ENCODE measurements around the gene BRAF. TPM values are rescaled to one million over a fixed set of nuclear protein-coding genes. Genes with fewer than 3 reads are reported as not detected.
"Not testable (repeated sequence)": the region's sequence is repeated elsewhere in the genome, so short reads cannot be mapped to it uniquely, and the experiment has no call there.

The BRAF gene
- polyA plus RNA-seq, 3 donors = 22.5 to 26.3 (median 22.9) TPM

DNA sequence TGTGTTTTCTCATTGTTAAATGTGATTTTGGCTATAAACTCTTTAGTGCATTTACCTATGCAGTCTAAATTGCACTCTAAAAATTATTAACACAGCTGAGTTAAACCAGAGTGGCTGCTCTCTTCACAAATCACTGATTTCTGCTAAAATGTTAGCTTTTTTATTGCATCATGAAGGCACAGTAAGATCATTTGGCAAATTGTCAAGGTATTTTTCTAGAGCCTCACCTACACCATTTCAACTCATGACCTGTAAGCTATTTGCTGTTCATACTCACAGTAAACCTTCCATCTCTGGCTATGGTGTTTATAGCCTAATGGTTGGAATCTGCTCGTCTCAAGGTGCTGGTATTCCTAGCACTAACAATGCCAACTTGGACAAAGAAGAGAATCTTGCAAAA lies 202.5 kb downstream of the BRAF start:
- DNase-seq (ENCODE audit: low read depth in 3 of 3, low spot score in 2 of 3) = no peak

GRCh38 chr7:140719721-140720120 lies 205.0 kb downstream of the BRAF start:
- no peak for DNase-seq (ENCODE audit: low read depth in 3 of 3, low spot score in 2 of 3)

DNA sequence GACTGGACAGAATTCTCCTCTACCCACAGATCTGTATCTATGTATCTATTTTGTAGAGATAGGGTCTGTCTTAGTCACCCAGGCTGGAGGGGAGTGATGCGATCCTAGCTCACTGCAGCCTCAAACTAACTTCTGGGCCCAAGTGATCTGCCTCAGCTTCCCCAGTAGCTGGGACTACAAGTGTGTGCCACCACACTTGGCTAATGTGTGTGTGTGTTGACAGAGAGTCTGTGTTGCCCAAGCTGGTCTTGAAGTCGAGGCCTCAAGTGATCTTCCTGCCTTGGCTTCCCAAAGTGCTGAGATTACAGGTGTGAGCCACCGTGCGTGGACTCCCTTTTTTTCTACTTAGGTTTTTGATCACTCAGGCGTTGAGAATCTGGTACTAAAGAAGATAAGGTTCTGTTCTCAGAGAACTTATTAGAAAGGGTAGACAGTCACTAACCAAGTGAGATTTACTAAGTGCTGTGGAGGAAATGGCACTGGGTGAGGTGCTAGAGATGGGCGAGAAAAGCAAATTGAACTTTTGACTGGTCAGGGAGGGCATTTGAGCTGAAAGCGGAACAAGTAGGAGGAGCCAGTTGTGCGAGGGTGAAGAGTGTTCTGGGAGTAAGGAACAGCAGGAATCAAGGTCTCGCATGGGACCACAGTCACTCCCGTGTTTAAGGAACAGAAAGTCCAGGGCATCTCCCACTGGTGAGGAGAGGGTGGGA lies 210.2 kb downstream of the BRAF start:
- no peak for DNase-seq (ENCODE audit: low read depth in 3 of 3, low spot score in 2 of 3)

- not testable (repeated sequence) for DNase-seq (ENCODE audit: low read depth in 3 of 3, low spot score in 2 of 3)
Measured at GRCh38 chr7:140712392-140712791, 212.3 kb downstream of the BRAF start.

DNA sequence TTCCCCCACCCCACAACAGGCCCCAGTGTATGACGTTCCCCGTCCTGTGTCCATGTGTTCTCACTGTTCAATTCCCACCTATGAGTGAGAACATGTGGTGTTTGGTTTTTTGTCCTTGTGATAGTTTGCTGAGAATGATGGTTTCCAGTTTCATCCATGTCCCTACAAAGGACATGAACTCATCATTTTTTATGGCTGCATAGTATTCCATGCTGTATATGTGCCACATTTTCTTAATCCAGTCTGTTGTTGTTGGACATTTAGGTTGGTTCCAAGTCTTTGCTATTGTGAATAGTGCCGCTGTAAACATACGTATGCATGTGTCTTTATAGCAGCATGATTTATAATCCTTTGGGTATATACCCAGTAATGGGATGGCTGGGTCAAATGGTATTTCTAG lies 216.0 kb downstream of the BRAF start:
- not testable (repeated sequence) for DNase-seq (ENCODE audit: low read depth in 3 of 3, low spot score in 2 of 3)

DNA sequence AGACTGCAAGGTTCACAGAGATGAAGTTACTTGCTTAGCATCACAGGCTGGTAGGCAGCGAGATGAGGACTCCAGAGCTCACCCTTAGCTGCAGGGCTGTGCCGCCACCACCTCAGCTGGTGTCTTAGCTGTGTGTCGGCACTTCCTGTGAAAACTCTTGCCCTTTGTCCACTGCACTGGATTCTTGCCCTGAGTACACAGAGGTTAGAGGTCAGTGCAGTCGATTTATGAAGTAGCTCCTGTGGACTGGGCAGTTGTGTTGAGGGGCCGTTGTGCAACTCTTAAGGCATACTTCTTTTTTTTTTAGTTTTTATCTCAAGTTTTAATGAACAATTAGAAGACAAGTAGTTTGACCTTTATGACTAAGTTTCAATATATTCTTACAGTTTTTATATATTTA lies 217.6 kb downstream of the BRAF start:
- DNase-seq (ENCODE audit: low read depth in 3 of 3, low spot score in 2 of 3) = no peak

- DNase-seq (ENCODE audit: low read depth in 3 of 3, low spot score in 2 of 3) = no peak
Measured at GRCh38 chr7:140704205-140704604, 220.5 kb downstream of the BRAF start.

- DNase-seq (ENCODE audit: low read depth in 3 of 3, low spot score in 2 of 3) = no peak
Measured at GRCh38 chr7:140702774-140703173, 222.0 kb downstream of the BRAF start.

DNA sequence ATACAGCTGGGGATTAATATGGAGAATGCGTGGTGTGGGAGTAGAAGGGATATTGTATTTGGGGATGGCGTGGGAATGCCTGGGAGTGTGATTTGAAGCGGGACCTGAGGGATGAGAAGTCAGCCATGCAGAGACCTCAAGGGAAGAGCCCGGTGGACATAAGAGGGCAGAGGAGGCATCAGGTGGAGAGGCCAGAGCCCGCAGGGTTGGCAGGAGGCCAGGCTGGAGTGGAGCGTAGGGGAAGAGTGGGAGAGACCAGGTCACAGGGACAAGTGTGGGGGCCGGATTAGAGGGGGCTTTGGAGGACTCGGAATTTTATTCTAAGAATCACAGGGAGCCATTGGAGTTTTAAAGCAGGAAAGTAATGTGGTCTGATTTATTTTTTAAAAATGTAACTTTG lies 226.3 kb downstream of the BRAF start:
- DNase-seq (ENCODE audit: low read depth in 3 of 3, low spot score in 2 of 3) = no peak

DNA sequence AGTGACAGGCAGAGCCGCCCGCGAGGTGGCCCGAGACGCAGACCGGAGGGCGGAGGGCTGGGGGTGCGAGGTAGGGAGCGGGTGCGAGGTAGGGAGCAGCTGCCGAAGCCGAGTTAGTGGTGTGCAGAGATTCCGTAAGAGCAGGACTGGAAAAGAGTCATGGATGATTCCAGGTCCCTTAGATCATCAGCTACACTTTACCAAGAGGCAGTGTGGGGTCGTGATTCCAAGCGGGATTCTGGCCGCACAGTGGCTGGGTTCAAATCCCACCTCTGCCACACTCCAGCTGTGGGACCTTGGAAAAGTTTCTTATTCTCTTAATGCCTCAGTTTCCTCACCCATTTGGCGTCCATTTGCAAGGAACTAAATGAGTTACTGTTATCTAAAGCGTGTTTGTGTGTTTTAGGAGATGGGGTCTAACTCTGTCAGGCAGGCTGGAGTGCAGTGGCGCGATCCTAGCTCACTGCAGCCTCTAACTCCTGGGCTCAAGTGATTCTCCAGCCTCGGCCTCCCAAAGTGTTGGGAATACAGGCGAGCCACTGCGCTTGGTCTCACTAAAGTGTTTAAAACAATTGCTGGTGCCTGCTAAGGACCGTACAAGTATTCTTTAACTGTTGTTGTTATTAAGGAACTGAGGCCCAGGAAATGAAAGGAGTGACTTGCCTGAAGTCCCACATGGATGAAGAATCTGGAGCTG lies 227.1 kb downstream of the BRAF start:
- DNase-seq (ENCODE audit: low read depth in 3 of 3, low spot score in 2 of 3) = no peak

DNA sequence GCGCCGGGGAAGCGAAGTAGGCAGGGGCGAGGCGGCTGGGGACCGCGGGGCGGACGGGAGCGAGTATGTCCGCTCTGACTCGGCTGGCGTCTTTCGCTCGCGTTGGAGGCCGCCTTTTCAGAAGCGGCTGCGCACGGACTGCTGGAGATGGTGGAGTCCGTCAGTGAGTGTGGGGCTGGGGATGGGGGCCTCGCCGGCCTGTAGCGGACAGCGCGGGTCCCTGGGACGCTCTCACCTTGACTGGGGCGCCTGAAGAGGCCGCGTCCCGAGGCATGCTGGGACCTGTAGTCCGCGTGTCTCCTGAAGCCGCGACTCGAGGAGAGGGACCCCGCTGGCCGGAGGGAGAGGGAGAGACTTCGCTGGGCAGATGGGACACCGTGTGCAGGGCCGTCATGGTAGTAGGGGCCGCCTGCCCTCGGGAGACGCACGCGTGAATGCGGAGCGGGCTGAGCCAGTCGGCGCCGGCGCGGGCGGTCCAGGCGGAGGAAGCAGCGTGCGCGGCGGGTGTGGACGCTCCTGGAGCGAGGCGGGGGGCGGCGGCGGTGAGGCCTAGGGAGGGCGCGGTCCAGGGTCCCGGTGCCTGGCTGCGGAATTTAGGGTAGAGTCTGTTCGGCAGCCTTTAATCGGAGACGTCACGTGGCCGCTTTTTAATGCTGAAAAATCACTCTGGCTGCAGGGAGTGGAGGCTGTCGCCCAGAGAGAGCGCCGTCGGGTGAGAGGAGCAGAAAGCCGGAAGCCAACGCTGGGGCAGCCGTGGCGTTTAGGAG lies 227.9 kb downstream of the BRAF start, which contains the start of gene NDUFB2:
NDUFB2 (plus strand) TSS at position 29 of the 767 bp plus-strand sequence; CDS start at position 66, 37 bp downstream.
- DNase-seq (ENCODE audit: low read depth in 3 of 3, low spot score in 2 of 3) = peak; percentile 82 to 87 (median 83)

- DNase-seq (ENCODE audit: low read depth in 3 of 3, low spot score in 2 of 3) = peak in 1 of 3 donors; percentile 93
Measured at GRCh38 chr7:140696024-140696679, 228.6 kb downstream of the BRAF start.

DNA sequence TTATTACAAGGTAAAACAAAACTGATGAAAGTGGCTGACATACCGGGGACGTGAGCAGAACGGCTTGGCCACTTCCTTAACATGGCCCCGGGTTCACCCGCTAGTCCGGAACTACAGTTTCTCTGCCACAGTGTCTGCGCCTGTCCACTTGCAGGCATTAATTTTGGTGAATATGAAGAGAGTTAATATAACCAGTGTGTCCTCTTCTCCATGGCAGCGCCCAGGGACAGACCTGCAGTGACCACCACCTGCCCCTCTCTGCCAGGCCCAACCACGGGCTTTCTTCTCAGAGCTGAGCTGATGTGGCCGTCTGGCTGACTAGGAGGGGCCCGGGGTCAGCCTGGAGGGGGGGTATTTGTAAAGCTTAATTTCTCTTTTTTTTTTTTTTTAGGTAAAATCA lies 229.3 kb downstream of the BRAF start:
- no peak for DNase-seq (ENCODE audit: low read depth in 3 of 3, low spot score in 2 of 3)

- DNase-seq (ENCODE audit: low read depth in 3 of 3, low spot score in 2 of 3) = no peak
Measured at GRCh38 chr7:140694592-140694991, 230.1 kb downstream of the BRAF start.

DNA sequence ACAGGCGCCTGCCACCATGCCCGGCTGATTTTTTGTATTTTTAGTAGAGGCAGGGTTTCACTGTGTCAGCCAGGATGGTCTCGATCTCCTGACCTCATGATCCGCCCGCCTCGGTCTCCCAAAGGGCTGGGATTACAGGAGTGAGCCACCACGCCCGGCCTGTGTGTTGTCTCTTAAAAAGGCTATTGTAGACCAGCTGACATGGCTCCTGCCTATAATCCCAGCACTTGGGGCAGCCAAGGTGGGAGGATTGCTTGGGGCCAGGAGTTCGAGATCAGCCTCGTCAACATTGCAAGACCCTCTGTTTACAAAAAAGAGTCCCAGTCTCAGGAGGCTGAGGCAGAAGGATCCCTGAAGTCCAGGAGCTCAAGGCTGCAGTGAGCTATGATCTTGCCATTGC lies 230.9 kb downstream of the BRAF start:
- DNase-seq (ENCODE audit: low read depth in 3 of 3, low spot score in 2 of 3) = not testable (repeated sequence)

DNA sequence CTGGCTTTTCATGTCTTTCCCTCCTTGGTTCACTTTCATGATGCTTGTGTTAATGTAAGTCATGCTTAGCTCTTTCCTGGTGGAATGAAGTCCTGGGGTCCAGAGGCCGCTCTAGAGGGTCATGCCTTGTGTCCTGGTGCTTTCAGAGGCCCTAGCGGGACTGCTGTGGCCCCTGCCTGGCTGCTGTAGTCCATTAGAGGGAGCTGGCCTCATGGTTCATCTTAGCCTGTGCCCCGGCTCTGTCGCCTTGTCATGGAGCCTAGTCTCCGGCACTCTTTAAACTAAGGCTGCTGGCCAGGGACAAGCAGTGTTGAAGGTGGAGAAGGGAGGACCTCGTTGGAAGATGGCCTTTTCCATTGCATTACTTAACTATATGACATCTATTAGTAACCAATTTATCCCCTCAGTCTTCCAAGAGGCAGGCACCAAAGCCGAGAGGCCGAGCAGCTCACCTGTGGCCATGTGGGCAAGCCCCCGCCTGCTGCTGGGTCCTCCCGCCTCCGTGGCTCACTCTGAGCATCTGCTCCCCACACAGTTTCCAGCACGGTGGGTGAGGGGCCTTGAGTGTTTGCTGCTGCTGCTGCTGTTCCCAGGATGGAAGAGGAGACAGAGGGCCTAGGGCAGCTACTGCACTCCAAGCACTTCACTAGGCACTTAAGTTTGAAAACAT lies 233.2 kb downstream of the BRAF start:
- no peak for DNase-seq (ENCODE audit: low read depth in 3 of 3, low spot score in 2 of 3)

DNA sequence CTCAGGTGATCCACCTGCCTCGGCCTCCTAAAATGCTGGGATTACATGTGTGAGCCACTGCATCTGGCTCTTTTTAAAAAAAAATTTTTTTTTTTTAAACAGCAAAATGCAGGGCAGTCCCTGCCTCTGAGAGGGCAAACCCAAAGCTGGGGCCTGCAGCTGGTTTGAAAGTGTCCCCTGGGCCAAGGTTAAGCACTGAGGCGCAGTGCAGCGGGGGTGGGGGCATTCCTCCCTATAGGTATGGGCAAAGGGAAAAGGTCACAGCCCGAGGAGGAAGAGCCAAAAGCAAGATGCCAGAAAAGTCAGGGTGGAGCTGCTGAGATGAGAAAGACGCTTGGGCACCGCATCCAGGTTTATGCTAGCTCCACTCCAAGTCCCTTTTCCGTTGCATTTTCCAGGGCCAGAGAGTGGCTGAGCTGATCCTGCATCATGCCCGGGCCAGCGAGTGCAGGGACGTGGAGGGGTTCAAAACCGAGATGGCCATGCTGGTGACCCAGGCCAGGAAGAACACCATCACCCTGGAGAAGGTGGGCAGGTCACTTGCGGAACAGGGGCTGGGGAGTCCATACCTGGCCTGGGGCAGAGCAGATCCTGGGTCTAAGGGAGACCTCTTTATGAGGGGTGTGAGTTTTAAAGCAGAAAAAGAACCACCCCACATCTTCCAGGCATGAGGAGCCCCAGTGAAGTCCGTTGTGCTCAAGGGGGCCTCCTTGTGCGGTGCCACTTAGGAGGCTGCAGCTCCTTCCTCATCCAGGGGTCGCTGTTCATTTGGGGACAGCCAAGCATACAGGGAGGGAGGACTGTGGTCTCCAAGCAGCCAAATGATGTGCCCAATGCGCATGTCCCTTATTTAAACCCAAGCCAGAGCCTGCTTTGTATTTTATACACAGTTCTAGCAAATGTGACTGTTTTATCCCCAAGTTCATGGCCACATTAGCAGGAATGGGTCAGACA lies 235.3 kb downstream of the BRAF start:
- no peak for DNase-seq (ENCODE audit: low read depth in 3 of 3, low spot score in 2 of 3)

DNA sequence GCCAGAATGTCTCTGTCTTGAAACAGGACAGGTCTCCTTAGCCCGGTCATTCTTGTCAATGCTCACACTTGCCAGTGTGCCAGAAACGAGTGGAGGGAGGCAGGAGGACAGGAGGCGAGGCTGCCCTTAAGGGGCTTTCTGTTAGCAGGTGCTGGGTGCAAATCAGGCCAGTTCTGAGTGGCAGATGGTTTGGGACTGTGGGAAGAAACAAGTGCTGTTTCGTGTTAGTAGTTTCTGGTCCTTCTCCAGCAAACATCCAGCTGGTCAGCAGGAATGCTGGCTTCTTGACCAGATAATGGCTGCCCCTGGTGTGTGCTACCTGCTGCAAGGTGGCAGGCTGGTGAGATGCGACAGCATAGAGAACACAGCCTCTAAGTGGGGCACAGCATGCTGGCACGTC lies 236.4 kb downstream of the BRAF start:
- no peak for DNase-seq (ENCODE audit: low read depth in 3 of 3, low spot score in 2 of 3)

DNA sequence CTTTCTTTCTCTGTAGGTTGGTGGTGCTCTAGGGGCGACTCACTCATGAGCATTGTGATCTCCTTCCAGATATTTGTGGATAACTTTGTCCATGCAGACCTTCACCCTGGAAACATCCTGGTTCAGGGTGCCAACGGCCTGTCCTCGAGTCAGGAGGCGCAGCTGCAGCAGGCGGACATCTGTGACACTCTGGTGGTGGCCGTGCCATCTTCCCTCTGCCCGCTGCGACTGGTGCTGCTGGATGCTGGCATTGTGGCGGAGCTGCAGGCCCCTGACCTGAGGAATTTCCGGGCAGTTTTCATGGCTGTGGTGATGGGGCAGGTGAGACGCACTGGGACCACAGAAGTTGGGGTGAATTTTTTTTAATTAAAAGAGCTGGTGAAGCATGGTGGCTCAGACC lies 237.8 kb downstream of the BRAF start:
- DNase-seq (ENCODE audit: low read depth in 3 of 3, low spot score in 2 of 3) = no peak
